Sigmoid colon (tissue), 7 donors: ENCODE results near the gene FNDC1. TPM values are rescaled to one million over a fixed set of nuclear protein-coding genes. Genes with fewer than 3 reads are reported as not detected.

Source experiments
- DNase-seq: peaks from one replicate; pipeline ENCODE4 v3.0.0-alpha.2; 2019
- H3K27ac ChIP-seq, 4 donors: fragments of 200-600 bp; sonication (generic); one replicate each; pipeline ENCODE4 v1.5.1; 2016 to 2019; ENCODE audit warnings: mild to moderate bottlenecking in 1 of 4
- H3K27me3 ChIP-seq, 3 donors: fragments of 200-600 bp; sonication (generic); one replicate each; pipeline ENCODE4 v1.5.1; 2019; ENCODE audit warnings: mild to moderate bottlenecking in 1 of 3
- H3K36me3 ChIP-seq, 4 donors: fragments of 200-600 bp; sonication (generic); one replicate each; pipeline ENCODE4 v1.5.1; 2016 to 2019
- H3K4me1 ChIP-seq, 4 donors: fragments of 200-600 bp; sonication (generic); one replicate each; pipeline ENCODE4 v1.5.1; 2017 to 2019
- H3K4me3 ChIP-seq, 4 donors: fragments of 200-600 bp; sonication (generic); one replicate each; pipeline ENCODE4 v1.5.1; 2017 to 2019; ENCODE audit warnings: mild to moderate bottlenecking in 2 of 4, moderate library complexity in 1 of 4
- H3K9me3 ChIP-seq, 4 donors: fragments of 200-600 bp in 3 of 4; sonication (generic) in 3 of 4; one replicate each; pipeline versions ENCODE4 v1.5.1 to v1.6.1; 2013 to 2019
- CTCF ChIP-seq, 4 experiments: fragments of 450-650 bp in 3 of 4; fragments of 200-600 bp in 1 of 4; IDR thresholded peaks; one replicate each; pipeline ENCODE4 v1.5.1; 2016 to 2019; ENCODE audit warnings: antibody characterized with exemption in 4 of 4, mild to moderate bottlenecking in 3 of 4, moderate library complexity in 2 of 4
- EP300 ChIP-seq, 4 donors: sonication (generic); formaldehyde crosslinking; IDR thresholded peaks; one replicate each; pipeline ENCODE4 v1.6.1; 2017; ENCODE audit warnings: antibody characterized with exemption in 4 of 4
- POLR2A ChIP-seq, 2 donors: fragments of 450-650 bp; IDR thresholded peaks; one replicate each; pipeline ENCODE4 v1.6.1; 2016; ENCODE audit warnings: antibody characterized with exemption in 2 of 2, mild to moderate bottlenecking in 2 of 2, moderate library complexity in 2 of 2
- POLR2AphosphoS5 ChIP-seq, 4 donors: sonication (generic); formaldehyde crosslinking; IDR thresholded peaks; one replicate each; pipeline ENCODE4 v1.6.1; 2017; ENCODE audit warnings: antibody characterized with exemption in 4 of 4
- WGBS, 2 donors: extraction: QIAGEN DNeasy Blood & Tissue Kit; methylation state at CpG; one replicate each; pipeline ENCODE4 v1.1.7; 2013; 5-methylcytosine and 5-hydroxymethylcytosine counted together
- intact Hi-C: fragments of 100-400 bp; cut with DNase I; formaldehyde crosslinking; loops from one replicate; pipeline ENCODE4 v1.15.1; 2023
- polyA plus RNA-seq, 3 donors: library from polyadenylated mRNA; stranded (reverse); fragments of 200-250 nt; gene quantifications; one replicate each; pipeline ENCODE4 v1.2.3, GENCODE V29; 2013
- total RNA-seq, 4 donors: library from RNA; depleted of rRNA; stranded (reverse); fragments of >200 nt; gene quantifications; one replicate each; pipeline ENCODE4 v1.1.0, GENCODE V29; 2016
- donor health status: healthy with polysubstance abuse.
- donor health status: Bipolar disorder and iron deficiency.
- donor health status: healthy.

FNDC1 gene
- total and polyA plus RNA-seq, 7 donors = 0.89 to 19.8 (median 16.8) TPM; not detected in 2

DNA sequence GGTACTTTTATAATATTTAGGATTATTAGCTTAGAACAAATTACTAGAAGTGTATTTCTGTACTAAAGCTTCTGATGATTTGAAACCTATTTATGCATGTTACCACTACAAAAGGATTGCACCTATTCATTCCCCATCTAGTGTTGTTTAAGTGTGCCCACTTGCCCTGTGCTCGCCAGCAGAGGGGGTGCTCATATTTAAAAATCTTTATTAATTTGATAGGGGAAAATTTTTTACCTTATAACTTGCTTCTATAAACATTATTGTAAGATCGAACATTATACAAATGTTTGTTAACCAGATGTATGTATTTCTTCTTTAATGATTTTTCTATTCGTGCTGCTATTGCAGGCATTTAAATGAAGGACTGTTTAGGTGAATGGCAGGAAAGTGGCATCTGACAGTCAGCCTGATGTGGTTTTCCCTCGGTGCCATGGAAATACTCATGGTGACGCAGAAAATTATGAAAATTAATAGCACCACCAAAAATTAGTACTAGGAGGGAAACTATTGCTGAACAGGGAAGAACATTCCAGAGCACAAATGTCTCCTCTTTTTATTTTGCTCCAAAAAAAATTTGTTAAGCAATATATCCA, 44.1 kb upstream of the FNDC1 start:
- WGBS, 2 donors = 71 to 83% methylated on average over 5 of the region's 5 CpGs
- H3K4me1 ChIP-seq = peaks cover 0 to 5% (median 4%) of the 10 kb centered on the region in 4 donors

DNA sequence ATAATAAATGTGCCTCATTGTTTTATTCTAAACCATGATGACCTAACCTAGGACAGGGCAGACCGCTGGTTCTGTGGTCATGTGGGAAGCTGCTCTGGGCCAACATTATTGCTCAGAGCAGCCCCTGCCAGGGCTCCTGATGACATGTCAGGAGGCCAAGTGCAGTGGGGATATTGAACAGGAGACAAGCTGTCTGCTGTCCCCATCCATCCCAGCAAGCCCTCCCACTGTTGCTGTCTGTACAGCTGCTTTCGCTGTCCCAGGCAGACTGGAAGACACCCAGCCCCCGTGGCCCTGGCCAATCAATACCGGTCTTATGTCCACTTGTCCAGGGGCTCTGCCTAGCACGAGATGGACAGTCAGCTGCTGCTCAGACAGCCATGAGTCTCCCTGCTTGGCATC, 43.2 kb upstream of the FNDC1 start:
- Histone ChIP-seq H3K27ac (no peak overlapping the region), H3K9me3 (no peaks in the 10 kb centered on the region), H3K27me3 (no peaks in the 10 kb centered on the region), H3K4me1 (peaks cover 0 to 4% (median 2%) of the 10 kb centered on the region in 4 donors), H3K36me3 (no peaks in the 10 kb centered on the region), H3K4me3 (no peak overlapping the region)
- DNase-seq = no peak
- no peak for TF ChIP-seq CTCF (IDR thresholded peaks at IDR 0.05)
- TF ChIP-seq POLR2A (IDR thresholded peaks at IDR 0.05) = no peak
- TF ChIP-seq EP300 (IDR thresholded peaks at IDR 0.05) = no peak
- TF ChIP-seq POLR2AphosphoS5 (IDR thresholded peaks at IDR 0.05) = no peak
- intact Hi-C loops = no loop called here
- WGBS, 2 donors = 64 to 69% methylated on average over 5 of the region's 5 CpGs

More for the DNA sequence above, 44.1 kb upstream of the FNDC1 start:
- Histone ChIP-seq H3K27ac (no peak overlapping the region), H3K27me3 (no peaks in the 10 kb centered on the region), H3K9me3 (no peaks in the 10 kb centered on the region), H3K36me3 (no peaks in the 10 kb centered on the region), H3K4me3 (no peak overlapping the region)
- no peak for DNase-seq
- TF ChIP-seq EP300 (IDR thresholded peaks at IDR 0.05) (no peak), POLR2A (IDR thresholded peaks at IDR 0.05) (no peak), CTCF (IDR thresholded peaks at IDR 0.05) (no peak), POLR2AphosphoS5 (IDR thresholded peaks at IDR 0.05) (no peak)
- intact Hi-C loops = no loop called here

DNA sequence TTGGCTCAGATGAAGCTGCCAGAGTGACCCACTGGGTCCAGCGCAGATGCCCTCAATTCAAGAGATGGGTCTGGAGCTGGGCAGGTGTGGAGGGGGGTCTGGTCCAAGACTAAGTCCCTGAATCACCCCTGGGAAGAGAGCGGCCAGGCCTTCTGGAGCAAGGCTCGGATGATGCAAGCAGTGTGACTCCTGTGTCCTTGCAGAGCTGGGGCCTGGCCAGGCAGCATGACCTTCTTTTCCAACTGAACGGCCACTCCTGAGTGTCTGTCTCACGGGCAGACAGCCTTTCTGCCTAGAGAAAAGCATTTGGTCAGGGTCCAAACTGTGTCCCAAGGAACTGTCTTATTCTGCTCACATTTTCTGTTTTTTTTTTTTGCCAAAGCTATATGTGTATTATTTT, 42.6 kb upstream of the FNDC1 start:
- no peak for DNase-seq
- Histone ChIP-seq H3K4me3 (no peak overlapping the region), H3K27ac (no peak overlapping the region), H3K36me3 (no peaks in the 10 kb centered on the region), H3K9me3 (no peaks in the 10 kb centered on the region), H3K4me1 (peaks cover 0 to 4% (median 2%) of the 10 kb centered on the region in 4 donors), H3K27me3 (no peaks in the 10 kb centered on the region)
- no peak for TF ChIP-seq POLR2AphosphoS5 (IDR thresholded peaks at IDR 0.05)
- TF ChIP-seq POLR2A (IDR thresholded peaks at IDR 0.05) = no peak
- no peak for TF ChIP-seq CTCF (IDR thresholded peaks at IDR 0.05)
- TF ChIP-seq EP300 (IDR thresholded peaks at IDR 0.05) = no peak
- 83 to 85% methylated on average over 5 of the region's 5 CpGs for WGBS, 2 donors
- intact Hi-C loops = no loop called here

- H3K4me3 ChIP-seq = no peak overlapping the region
These were observed 41.5 kb upstream of the FNDC1 start for GRCh38 chr6:159127701-159128100.

More at GRCh38 chr6:159127701-159128100, 41.5 kb upstream of the FNDC1 start:
- intact Hi-C loops = no loop called here
- no peak for TF ChIP-seq CTCF (IDR thresholded peaks at IDR 0.05)
- TF ChIP-seq POLR2AphosphoS5 (IDR thresholded peaks at IDR 0.05) = no peak
- TF ChIP-seq EP300 (IDR thresholded peaks at IDR 0.05) = no peak
- no peak for TF ChIP-seq POLR2A (IDR thresholded peaks at IDR 0.05)
- WGBS, 2 donors = 86 to 90% methylated on average over 12 of the region's 12 CpGs
- Histone ChIP-seq H3K36me3 (no peaks in the 10 kb centered on the region), H3K4me1 (no peaks in the 10 kb centered on the region), H3K27ac (no peak overlapping the region), H3K9me3 (no peaks in the 10 kb centered on the region), H3K27me3 (no peaks in the 10 kb centered on the region)
- no peak for DNase-seq
